Raji (cell line): ENCODE results near the gene GPI.

Experiments
- POLR2A ChIP-seq: IDR thresholded peaks from 2 replicates; pipeline ENCODE4 v1.6.1; 2011; ENCODE audit warnings: low read depth, low read length, control low read depth; ENCODE audit not compliant: insufficient read depth

GPI gene

GRCh38 chr19:34332027-34332760 lies 32.8 kb upstream of the GPI start:
- TF ChIP-seq POLR2A = no peak

- TF ChIP-seq POLR2A = no peak
Measured at GRCh38 chr19:34335914-34336313, 29.1 kb upstream of the GPI start.

- no peak for TF ChIP-seq POLR2A
Measured at GRCh38 chr19:34336781-34337271, 28.2 kb upstream of the GPI start.

- TF ChIP-seq POLR2A = no peak
Measured at GRCh38 chr19:34337739-34338138, 27.3 kb upstream of the GPI start.

GRCh38 chr19:34341935-34342680 lies 22.9 kb upstream of the GPI start:
- TF ChIP-seq POLR2A = no peak

GRCh38 chr19:34343751-34344150 lies 21.2 kb upstream of the GPI start:
- TF ChIP-seq POLR2A = no peak

GRCh38 chr19:34345947-34346351 lies 19.0 kb upstream of the GPI start:
- TF ChIP-seq POLR2A = no peak

- no peak for TF ChIP-seq POLR2A
Measured at GRCh38 chr19:34347561-34348165, 17.3 kb upstream of the GPI start.

- TF ChIP-seq POLR2A = no peak
Measured at GRCh38 chr19:34348899-34349487, 16.0 kb upstream of the GPI start.

- no peak for TF ChIP-seq POLR2A
Measured at GRCh38 chr19:34350161-34350561, 14.8 kb upstream of the GPI start.

GRCh38 chr19:34351382-34351826 lies 13.6 kb upstream of the GPI start:
- TF ChIP-seq POLR2A = no peak

GRCh38 chr19:34353546-34353945 lies 11.4 kb upstream of the GPI start:
- TF ChIP-seq POLR2A = no peak

GRCh38 chr19:34355201-34355600 lies 9.8 kb upstream of the GPI start:
- TF ChIP-seq POLR2A = no peak

- TF ChIP-seq POLR2A = no peak
Measured at GRCh38 chr19:34356875-34357274, 8.1 kb upstream of the GPI start.

GRCh38 chr19:34357431-34357830 lies 7.6 kb upstream of the GPI start:
- no peak for TF ChIP-seq POLR2A
